Keratinocyte (primary cell): Measurements from ENCODE around the gene ZNF496. TPM values are rescaled to one million over a fixed set of nuclear protein-coding genes. Genes with fewer than 3 reads are reported as not detected.
"Not testable (repeated sequence)": the region's sequence is repeated elsewhere in the genome, so short reads cannot be mapped to it uniquely, and the experiment has no call there.

Experiments used
- DNase-seq: peaks from one replicate; pipeline ENCODE4 v3.0.0-alpha.2; 2011; ENCODE audit warnings: low read depth, missing footprints, low spot score
- FAIRE-seq: peaks from 2 replicates; lab custom pipeline; 2011; peaks lifted over from hg19 to GRCh38; lab: Jason Lieb, UNC
- H2AFZ ChIP-seq: 2 replicates; pipeline ENCODE4 v1.6.0; 2012; ENCODE audit warnings: low read length, control low read depth, inconsistent platforms; ENCODE audit not compliant: control insufficient read depth
- H3K27ac ChIP-seq: 2 replicates; pipeline ENCODE4 v1.5.1; 2011; ENCODE audit warnings: low read length; ENCODE audit not compliant: control insufficient read depth, insufficient read depth
- H3K27me3 ChIP-seq: 3 replicates; pipeline ENCODE4 v1.6.0; 2011; ENCODE audit warnings: low read length; ENCODE audit not compliant: control insufficient read depth, insufficient read depth; ENCODE audit errors: extremely low read depth
- H3K36me3 ChIP-seq, 2 experiments: 2 replicates in 1 of 2; 3 replicates in 1 of 2; pipeline ENCODE4 v1.5.1; 2011; ENCODE audit warnings: low read length in 2 of 2, mild to moderate bottlenecking in 1 of 2; ENCODE audit not compliant: control insufficient read depth in 2 of 2, insufficient read depth in 2 of 2; ENCODE audit errors: extremely low read depth in 1 of 2
- H3K4me1 ChIP-seq: 3 replicates; pipeline ENCODE4 v1.5.1; 2011; ENCODE audit warnings: low read length; ENCODE audit not compliant: control insufficient read depth, insufficient read depth; ENCODE audit errors: extremely low read depth
- H3K4me2 ChIP-seq: 3 replicates; pipeline ENCODE4 v1.6.0; 2011; ENCODE audit warnings: low read depth, low read length; ENCODE audit not compliant: control insufficient read depth, insufficient read depth; ENCODE audit errors: extremely low read depth
- H3K4me3 ChIP-seq, 3 experiments: fragments of 200-600 bp in 1 of 3; sonication (generic) in 1 of 3; 2 replicates in 2 of 3; 3 replicates in 1 of 3; pipeline ENCODE4 v1.5.1; 2011 to 2016; ENCODE audit warnings: low read length in 3 of 3, mild to moderate bottlenecking in 3 of 3, control low read depth in 2 of 3, inconsistent platforms in 1 of 3, low read depth in 1 of 3, mixed read lengths in 1 of 3, mixed run types in 1 of 3, moderate library complexity in 1 of 3; ENCODE audit not compliant: control insufficient read depth in 2 of 3, insufficient read depth in 2 of 3; ENCODE audit errors: extremely low read depth in 1 of 3
- H3K79me2 ChIP-seq: 2 replicates; pipeline ENCODE4 v1.6.0; 2012; ENCODE audit warnings: low read length; ENCODE audit not compliant: control insufficient read depth, insufficient read depth
- H3K9ac ChIP-seq: 3 replicates; pipeline ENCODE4 v1.6.0; 2011; ENCODE audit warnings: low read length; ENCODE audit not compliant: control insufficient read depth, insufficient read depth; ENCODE audit errors: extremely low read depth
- H3K9me1 ChIP-seq: 3 replicates; pipeline ENCODE4 v1.6.0; 2011; ENCODE audit warnings: low read length; ENCODE audit not compliant: control insufficient read depth, insufficient read depth; ENCODE audit errors: extremely low read depth
- H3K9me3 ChIP-seq: 2 replicates; pipeline ENCODE4 v1.5.1; 2012; ENCODE audit warnings: low read depth, low read length; ENCODE audit not compliant: control insufficient read depth
- H4K20me1 ChIP-seq: 3 replicates; pipeline ENCODE4 v1.6.0; 2011; ENCODE audit warnings: low read length; ENCODE audit not compliant: control insufficient read depth, insufficient read depth; ENCODE audit errors: extremely low read depth
- EZH2 ChIP-seq: IDR thresholded peaks from one replicate; pipeline ENCODE4 v1.6.1; 2012; ENCODE audit warnings: inconsistent platforms, mild to moderate bottlenecking, low read length, moderate library complexity
- dilution Hi-C: fragments of 300-500 bp; cut with MboI; formaldehyde crosslinking; loops from one replicate; pipeline ENCODE4 v1.7.0; 2020; ENCODE audit warnings: low sequenced_read_pairs; ENCODE audit not compliant: extremely low pct_ligation_motif_present
- polyA minus RNA-seq, 3 experiments: library from RNA; depleted of rRNA, polyadenylated mRNA; stranded (reverse); fragments of >200 nt; gene quantifications; 1 replicate in 1 of 3; 2 replicates in 1 of 3; 3 replicates in 1 of 3; pipeline ENCODE4 v1.2.3, GENCODE V29; 2011
- polyA plus RNA-seq, 5 experiments: library from polyadenylated mRNA; depleted of rRNA in 3 of 5; stranded (reverse) in 3 of 5; stranded (forward) in 1 of 5; unstranded in 1 of 5; fragments of >200 nt; gene quantifications; 1 replicate in 1 of 5; 2 replicates in 3 of 5; 3 replicates in 1 of 5; pipeline versions ENCODE4 v1.2.1 to v1.2.3, GENCODE V29; 2011 to 2012; ENCODE audit warnings: missing spikeins in 2 of 5, low read depth in 1 of 5, low replicate concordance in 1 of 5
- TF ChIP-seq, protein P1 (sequence below), 3 experiments: IDR thresholded peaks in 1 of 3; conservative IDR thresholded peaks in 1 of 3; optimal IDR thresholded peaks in 1 of 3; 2 replicates in 2 of 3; 3 replicates in 1 of 3; pipeline versions ENCODE3 to v1.5.1; 2011; ENCODE audit warnings: low read length in 3 of 3, mild to moderate bottlenecking in 3 of 3, moderate library complexity in 2 of 3, control low read depth in 1 of 3, inconsistent platforms in 1 of 3; ENCODE audit not compliant: insufficient read depth in 2 of 3; ENCODE audit errors: extremely low read depth in 1 of 3

ZNF496 gene
- polyA plus RNA-seq (8.2 to 9.0 TPM (median 8.9 TPM) in 3 replicates), polyA minus RNA-seq (12.9 to 20.1 TPM (median 13.3 TPM) in 3 replicates)
- 2.6 TPM for polyA plus RNA-seq (2011; ENCODE audit: low read depth)
- polyA plus RNA-seq (2011; cell fraction: cytosol; rRNA removed): 7.0 and 8.7 TPM in 2 replicates
- polyA plus RNA-seq (2011; cell fraction: nucleus; rRNA removed): 11.2 and 14.1 TPM in 2 replicates
- polyA plus RNA-seq (2012; ENCODE audit: low replicate concordance): 4.1 and 11.3 TPM in 2 replicates
- 17.1 TPM for polyA minus RNA-seq (2011; cell fraction: cytosol; rRNA and poly(A)+ RNA removed)
- 8.5 and 10.4 TPM in 2 replicates for polyA minus RNA-seq (2011; cell fraction: nucleus; rRNA and poly(A)+ RNA removed)

- H3K4me2 ChIP-seq: peak within 1 kb of the TSS; percentile 94
- dilution Hi-C loops: no loop called here
- peaks cover 13% of the 10 kb centered on the region for H3K4me1 ChIP-seq
- peaks cover under 1 to 16% of the 10 kb centered on the region in 2 experiments for H3K36me3 ChIP-seq
- H3K27ac ChIP-seq: peak within 1 kb of the TSS; percentile 72
- peak within 1 kb of the TSS; percentile 78 for H2AFZ ChIP-seq
- no peaks in the 10 kb centered on the region for H3K9me1 ChIP-seq
- TF ChIP-seq EZH2: no peak
- peak within 1 kb of the TSS; percentile 75 to 85 (median 80) for H3K4me3 ChIP-seq
- peak within 1 kb of the TSS; percentile 84 for H3K9ac ChIP-seq
- DNase-seq (no peak), FAIRE-seq (no peak)
- peaks cover 41% of the 10 kb centered on the region for H3K79me2 ChIP-seq
- no peaks in the 10 kb centered on the region for H3K9me3 ChIP-seq
- H4K20me1 ChIP-seq: no peaks in the 10 kb centered on the region
- no peaks in the 10 kb centered on the region for H3K27me3 ChIP-seq
These were observed at the start of gene ZNF496 for GRCh38 chr1:247331525-247332214. TSS of gene ZNF496 (minus strand) at chr1:247331867. CDS start at chr1:247329578, 2,289 bp downstream.

- TF ChIP-seq, protein P1, sequence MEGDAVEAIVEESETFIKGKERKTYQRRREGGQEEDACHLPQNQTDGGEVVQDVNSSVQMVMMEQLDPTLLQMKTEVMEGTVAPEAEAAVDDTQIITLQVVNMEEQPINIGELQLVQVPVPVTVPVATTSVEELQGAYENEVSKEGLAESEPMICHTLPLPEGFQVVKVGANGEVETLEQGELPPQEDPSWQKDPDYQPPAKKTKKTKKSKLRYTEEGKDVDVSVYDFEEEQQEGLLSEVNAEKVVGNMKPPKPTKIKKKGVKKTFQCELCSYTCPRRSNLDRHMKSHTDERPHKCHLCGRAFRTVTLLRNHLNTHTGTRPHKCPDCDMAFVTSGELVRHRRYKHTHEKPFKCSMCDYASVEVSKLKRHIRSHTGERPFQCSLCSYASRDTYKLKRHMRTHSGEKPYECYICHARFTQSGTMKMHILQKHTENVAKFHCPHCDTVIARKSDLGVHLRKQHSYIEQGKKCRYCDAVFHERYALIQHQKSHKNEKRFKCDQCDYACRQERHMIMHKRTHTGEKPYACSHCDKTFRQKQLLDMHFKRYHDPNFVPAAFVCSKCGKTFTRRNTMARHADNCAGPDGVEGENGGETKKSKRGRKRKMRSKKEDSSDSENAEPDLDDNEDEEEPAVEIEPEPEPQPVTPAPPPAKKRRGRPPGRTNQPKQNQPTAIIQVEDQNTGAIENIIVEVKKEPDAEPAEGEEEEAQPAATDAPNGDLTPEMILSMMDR (optimal IDR thresholded peaks at IDR 0.05 in 1 of 3, IDR thresholded peaks at IDR 0.05 in 1 of 3, conservative IDR thresholded peaks at IDR 0.05 in 1 of 3; ENCODE audit: extremely low read depth in 1 of 3, insufficient read depth in 2 of 3, low read length in 3 of 3): no peak
- no peak for TF ChIP-seq EZH2
- Histone ChIP-seq H3K9ac (no peak overlapping the region), H3K9me3 (no peaks in the 10 kb centered on the region), H2AFZ (no peak overlapping the region), H3K27me3 (no peaks in the 10 kb centered on the region), H3K27ac (no peak overlapping the region), H3K4me2 (no peak overlapping the region), H3K4me1 (no peaks in the 10 kb centered on the region), H4K20me1 (no peaks in the 10 kb centered on the region), H3K9me1 (no peaks in the 10 kb centered on the region), H3K4me3 (no peak overlapping the region), H3K36me3 (no peaks in the 10 kb centered on the region), H3K79me2 (no peaks in the 10 kb centered on the region)
- no peak for FAIRE-seq
- dilution Hi-C loops: no loop called here
- DNase-seq: no peak
These were observed 46.8 kb upstream of the ZNF496 start for GRCh38 chr1:247378334-247379073.

DNA sequence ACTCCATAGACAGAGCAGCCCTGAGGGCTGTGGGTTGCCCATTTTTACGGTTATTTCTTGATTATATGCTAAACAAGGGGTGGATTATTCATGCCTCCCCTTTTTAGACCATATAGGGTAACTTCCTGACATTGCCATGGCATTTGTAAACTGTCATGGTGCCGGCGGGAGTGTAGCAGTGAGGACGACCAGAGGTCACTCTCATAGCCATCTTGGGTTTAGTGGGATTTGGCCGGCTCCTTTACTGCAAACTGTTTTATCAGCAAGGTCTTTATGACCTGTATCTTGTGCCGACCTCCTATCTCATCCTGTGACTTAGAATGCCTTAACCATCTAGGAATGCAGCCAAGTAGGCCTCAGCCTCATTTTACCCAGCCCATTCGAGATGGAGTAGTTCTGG, 46.0 kb upstream of the ZNF496 start:
- H3K4me1 ChIP-seq, H2AFZ ChIP-seq, H3K4me3 ChIP-seq, FAIRE-seq, H4K20me1 ChIP-seq, H3K9me1 ChIP-seq, H3K79me2 ChIP-seq, H3K4me2 ChIP-seq, H3K27me3 ChIP-seq, dilution Hi-C loops, H3K9ac ChIP-seq, H3K36me3 ChIP-seq, H3K9me3 ChIP-seq, DNase-seq, H3K27ac ChIP-seq: not testable (repeated sequence)
